B cell (primary cell): ENCODE measurements around the gene LIN28B. TPM values are rescaled to one million over a fixed set of nuclear protein-coding genes. Genes with fewer than 3 reads are reported as not detected.

Experiments
- ATAC-seq: fragments of 200-7000 bp; cut with Tn5 transposase; one replicate; pipeline ENCODE4 v1.10.0; 2021; ENCODE audit warnings: low read depth, mild to moderate bottlenecking, moderate number of reproducible peaks, moderate library complexity
- CTCF ChIA-PET: fragments of 350-600 bp; sonication (Branson Sonifier 250); formaldehyde crosslinking; loops from one replicate; lab custom pipeline; 2021; ENCODE audit warnings: antibody characterized with exemption, inconsistent platforms; lab: Charles Lee
- POLR2A ChIA-PET: fragments of 350-600 bp; sonication (Branson Sonifier 250); formaldehyde crosslinking; loops from one replicate; lab custom pipeline; 2021; ENCODE audit warnings: antibody characterized with exemption; lab: Charles Lee
- DNase-seq: peaks from one replicate; pipeline ENCODE4 v3.0.0; 2013
- H2AFZ ChIP-seq: 2 replicates; pipeline ENCODE4 v1.6.1; 2012; ENCODE audit warnings: mild to moderate bottlenecking, low read depth, low read length; ENCODE audit not compliant: insufficient read depth, poor library complexity, severe bottlenecking
- H3K27ac ChIP-seq, 2 donors: 1 replicate in 1 of 2; 2 replicates in 1 of 2; pipeline ENCODE4 v1.5.1; 2012 to 2013; ENCODE audit warnings: low read length in 2 of 2, mild to moderate bottlenecking in 2 of 2, moderate library complexity in 1 of 2
- H3K27me3 ChIP-seq, 4 experiments: fragments of 200-600 bp in 1 of 4; sonication (generic) in 1 of 4; replicated peaks in 1 of 4; 1 replicate in 2 of 4; 2 replicates in 2 of 4; pipeline versions ENCODE4 v1.6.1 to v1.7.0; 2013 to 2016; ENCODE audit warnings: low read length in 3 of 4, mild to moderate bottlenecking in 2 of 4, mixed read lengths in 1 of 4, moderate library complexity in 1 of 4; ENCODE audit not compliant: insufficient read depth in 4 of 4, control insufficient read depth in 3 of 4; ENCODE audit errors: control extremely low read depth in 1 of 4
- H3K36me3 ChIP-seq, 2 experiments: replicated peaks in 1 of 2; 1 replicate in 1 of 2; 2 replicates in 1 of 2; pipeline versions ENCODE4 v1.6.1 to v1.7.1; 2013; ENCODE audit warnings: low read length in 1 of 2; ENCODE audit not compliant: insufficient read depth in 2 of 2, control insufficient read depth in 1 of 2; ENCODE audit errors: control extremely low read depth in 1 of 2, extremely low read depth in 1 of 2
- H3K4me1 ChIP-seq, 2 donors: fragments of 200-600 bp in 1 of 2; sonication (generic) in 1 of 2; 1 replicate in 1 of 2; 2 replicates in 1 of 2; pipeline versions ENCODE4 v1.5.1 to v1.6.1; 2013 to 2017; ENCODE audit warnings: low read length in 2 of 2; ENCODE audit not compliant: control insufficient read depth in 2 of 2, insufficient read depth in 2 of 2
- H3K4me2 ChIP-seq: replicated peaks from 2 replicates; pipeline ENCODE3; 2012; ENCODE audit warnings: mild to moderate bottlenecking, low read depth, low read length; ENCODE audit not compliant: poor library complexity, severe bottlenecking
- H3K4me3 ChIP-seq, 5 experiments: fragments of 200-600 bp in 1 of 5; sonication (generic) in 1 of 5; 1 replicate in 3 of 5; 2 replicates in 2 of 5; pipeline versions ENCODE4 v1.5.1 to v1.7.0; 2011 to 2016; ENCODE audit warnings: low read length in 4 of 5, mild to moderate bottlenecking in 4 of 5, low read depth in 2 of 5, control low read depth in 1 of 5, moderate library complexity in 1 of 5; ENCODE audit not compliant: insufficient read depth in 1 of 5; ENCODE audit errors: control extremely low read depth in 1 of 5, extremely low read depth in 1 of 5
- H3K79me2 ChIP-seq: fragments of 200-600 bp; sonication (generic); one replicate; pipeline ENCODE4 v1.6.0; 2016; ENCODE audit warnings: low read length; ENCODE audit not compliant: control insufficient read depth, insufficient read depth
- H3K9ac ChIP-seq: fragments of 200-600 bp; sonication (generic); 2 replicates; pipeline ENCODE4 v1.6.1; 2017; ENCODE audit warnings: mild to moderate bottlenecking, low read length, moderate library complexity
- H3K9me3 ChIP-seq, 3 donors: one replicate each; pipeline versions ENCODE4 v1.6.1 to v1.7.1; 2013; ENCODE audit warnings: low read length in 2 of 3; ENCODE audit not compliant: control insufficient read depth in 2 of 3, insufficient read depth in 1 of 3; ENCODE audit errors: control extremely low read depth in 1 of 3
- H4K20me1 ChIP-seq: 2 replicates; pipeline ENCODE4 v1.6.0; 2012; ENCODE audit warnings: mild to moderate bottlenecking, low read length; ENCODE audit not compliant: insufficient read depth, control insufficient read depth, poor library complexity, severe bottlenecking
- H3K27ac Mint-ChIP-seq: one replicate; pipeline ENCODE4 v1.8.0; 2021; ENCODE audit warnings: mixed read lengths
- H3K27me3 Mint-ChIP-seq: one replicate; pipeline ENCODE4 v1.8.0; 2021; ENCODE audit warnings: mixed read lengths
- H3K4me1 Mint-ChIP-seq: one replicate; pipeline ENCODE4 v1.8.0; 2021; ENCODE audit warnings: mixed read lengths
- H3K4me3 Mint-ChIP-seq: one replicate; pipeline ENCODE4 v1.8.0; 2021; ENCODE audit warnings: mixed read lengths
- H3K9me3 Mint-ChIP-seq: one replicate; pipeline ENCODE4 v1.8.0; 2022; ENCODE audit warnings: mixed read lengths; ENCODE audit not compliant: insufficient read depth
- CTCF ChIP-seq: fragments of 200-600 bp; IDR thresholded peaks from one replicate; pipeline ENCODE4 v1.8.0; 2022; ENCODE audit warnings: antibody characterized with exemption, mild to moderate bottlenecking
- EZH2 ChIP-seq: IDR thresholded peaks from 2 replicates; pipeline ENCODE4 v1.6.1; 2012; ENCODE audit warnings: borderline replicate concordance, low read depth, mild to moderate bottlenecking, moderate library complexity, low read length; ENCODE audit not compliant: insufficient read depth, poor library complexity, severe bottlenecking
- WGBS: methylation state at CpG from one replicate; pipeline ENCODE4 v1.1.5; 2013; ENCODE audit warnings: missing lambda C conversion rate; ENCODE audit not compliant: insufficient coverage; 5-methylcytosine and 5-hydroxymethylcytosine counted together
- intact Hi-C: fragments of 100-400 bp; cut with micrococcal nuclease; formaldehyde crosslinking; loops from one replicate; pipeline ENCODE4 v1.10.0; 2022
- polyA plus RNA-seq: library from polyadenylated mRNA; depleted of rRNA; stranded (reverse); fragments of >200 nt; gene quantifications from 2 replicates; pipeline ENCODE4 v1.2.3, GENCODE V29; 2012
- total RNA-seq, 2 donors: library from RNA; stranded (reverse); fragments of 120-200 nt in 1 of 2; gene quantifications; 1 replicate in 1 of 2; 2 replicates in 1 of 2; pipeline versions ENCODE4 v1.2.3 to v1.2.4, GENCODE V29; 2013 to 2022

The LIN28B gene
- total and polyA plus RNA-seq, 2 donors (not counting 1 experiment from before 2014, with no cell fraction given): not detected

DNA sequence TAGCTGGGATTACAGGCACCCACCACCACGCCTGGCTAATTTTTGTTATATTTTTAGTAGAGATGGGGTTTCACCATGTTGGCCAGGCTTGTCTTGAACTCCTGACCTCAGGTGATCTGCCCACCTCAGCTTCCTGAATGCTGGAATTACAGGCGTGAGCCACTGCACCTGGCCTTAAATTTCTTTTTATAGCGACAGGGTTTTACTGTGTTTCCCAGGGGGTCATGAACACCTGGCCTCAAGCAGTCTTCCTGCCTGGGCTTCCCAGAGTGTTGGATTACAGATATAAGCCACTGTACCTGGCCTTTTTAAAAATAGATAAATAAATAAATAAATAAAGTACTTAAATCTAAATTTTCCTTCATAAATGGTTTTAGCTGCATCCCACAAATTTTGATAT lies 57.5 kb downstream of the LIN28B start:
- H3K27me3 ChIP-seq: peaks cover 0 to 3% (median 0%) of the 10 kb centered on the region in 4 experiments
- no peaks in the 10 kb centered on the region for H3K9me3 ChIP-seq
- no peak overlapping the region for H3K4me3 Mint-ChIP-seq
- no peaks in the 10 kb centered on the region for H3K4me1 Mint-ChIP-seq
- ChIA-PET POLR2A (no interaction called here), CTCF (no interaction called here)
- H3K4me2 ChIP-seq: no peak overlapping the region
- H2AFZ ChIP-seq: no peak overlapping the region
- no peak overlapping the region for H3K27ac ChIP-seq
- H3K4me1 ChIP-seq: no peaks in the 10 kb centered on the region
- intact Hi-C loops: no loop called here
- no peak overlapping the region for H3K9ac ChIP-seq
- no peak overlapping the region for H3K4me3 ChIP-seq
- peaks cover 7% of the 10 kb centered on the region for H3K27me3 Mint-ChIP-seq
- TF ChIP-seq CTCF: no peak
- no peak for TF ChIP-seq EZH2
- H3K36me3 ChIP-seq: no peaks in the 10 kb centered on the region
- H3K79me2 ChIP-seq: no peaks in the 10 kb centered on the region
- H4K20me1 ChIP-seq: no peaks in the 10 kb centered on the region
- H3K27ac Mint-ChIP-seq: no peak overlapping the region
- WGBS: 81% methylated on average over 3 of the region's 3 CpGs
- ATAC-seq: no peak
- DNase-seq: no peak
- no peaks in the 10 kb centered on the region for H3K9me3 Mint-ChIP-seq

DNA sequence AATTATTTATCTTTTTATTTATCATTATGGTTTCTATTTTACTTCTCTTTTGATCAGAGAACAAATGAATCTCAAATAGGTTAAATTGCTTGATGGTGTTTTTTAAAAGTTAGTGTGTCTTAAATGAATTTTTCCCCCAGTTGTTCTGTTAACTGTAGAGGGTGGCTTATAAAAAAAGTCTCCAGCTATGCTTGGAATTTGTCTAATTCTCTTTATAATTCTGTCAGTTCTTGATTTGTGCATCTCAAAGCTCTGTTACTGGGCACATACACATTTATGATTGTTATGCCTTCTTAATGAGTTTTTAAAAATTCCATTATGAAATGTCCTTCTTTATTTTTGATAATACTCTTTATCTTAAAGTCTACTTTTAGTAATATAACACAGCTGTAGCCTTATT lies 58.0 kb downstream of the LIN28B start:
- ATAC-seq: no peak
- Histone ChIP-seq H2AFZ (no peak overlapping the region), H3K4me2 (no peak overlapping the region), H3K4me1 (no peaks in the 10 kb centered on the region), H3K27me3 (peaks cover 0 to 3% (median 0%) of the 10 kb centered on the region in 4 experiments), H3K9me3 (no peaks in the 10 kb centered on the region), H3K79me2 (no peaks in the 10 kb centered on the region), H3K36me3 (no peaks in the 10 kb centered on the region), H4K20me1 (no peaks in the 10 kb centered on the region), H3K9ac (no peak overlapping the region), H3K4me3 (no peak overlapping the region), H3K27ac (no peak overlapping the region)
- Mint-ChIP-seq H3K4me1 (no peaks in the 10 kb centered on the region), H3K27me3 (peaks cover 10% of the 10 kb centered on the region), H3K9me3 (no peaks in the 10 kb centered on the region), H3K27ac (no peak overlapping the region), H3K4me3 (no peak overlapping the region)
- TF ChIP-seq EZH2: no peak
- no peak for TF ChIP-seq CTCF
- DNase-seq: no peak
- intact Hi-C loops: no loop called here
- ChIA-PET POLR2A (no interaction called here), CTCF (no interaction called here)
